Posterior cingulate gyrus (tissue), 11 donors: Measurements from ENCODE around the gene ATXN3L.

Experiments used
- DNase-seq, 10 donors: peaks; one replicate each; pipeline versions ENCODE4 v3.0.0 to v3.0.0-alpha.2; 2020 to 2021; ENCODE audit warnings: mixed read lengths in 3 of 10
- intact Hi-C: fragments of 100-400 bp; cut with DNase I; formaldehyde crosslinking; loops from one replicate; pipeline ENCODE4 v1.15.1; 2023

ATXN3L gene

DNA sequence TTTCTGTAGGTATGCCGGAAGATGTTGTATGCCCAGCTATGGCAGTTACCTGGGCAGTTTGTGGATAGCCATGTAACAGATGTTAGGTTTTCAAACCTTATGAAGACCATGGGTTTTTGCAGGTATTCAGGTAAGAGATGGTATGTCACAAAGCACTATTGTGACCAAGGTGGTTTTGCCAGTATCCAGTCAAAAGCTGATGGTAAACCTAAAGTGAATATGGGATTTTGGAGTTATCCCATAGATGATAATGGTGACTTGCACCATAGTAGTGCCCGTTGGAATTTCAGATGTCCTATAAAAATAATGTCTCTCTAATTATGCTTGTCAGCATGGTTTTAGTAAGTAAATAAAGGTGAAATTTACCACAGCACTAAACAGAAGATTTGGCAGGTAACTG lies at the start of gene ATXN3L:
TSS of gene ATXN3L (minus strand) at position 101 of the 400 bp plus-strand sequence. CDS start 119 bp downstream, outside the sequence.
- intact Hi-C loops, result no loop called here
- DNase-seq, result no peak

DNA sequence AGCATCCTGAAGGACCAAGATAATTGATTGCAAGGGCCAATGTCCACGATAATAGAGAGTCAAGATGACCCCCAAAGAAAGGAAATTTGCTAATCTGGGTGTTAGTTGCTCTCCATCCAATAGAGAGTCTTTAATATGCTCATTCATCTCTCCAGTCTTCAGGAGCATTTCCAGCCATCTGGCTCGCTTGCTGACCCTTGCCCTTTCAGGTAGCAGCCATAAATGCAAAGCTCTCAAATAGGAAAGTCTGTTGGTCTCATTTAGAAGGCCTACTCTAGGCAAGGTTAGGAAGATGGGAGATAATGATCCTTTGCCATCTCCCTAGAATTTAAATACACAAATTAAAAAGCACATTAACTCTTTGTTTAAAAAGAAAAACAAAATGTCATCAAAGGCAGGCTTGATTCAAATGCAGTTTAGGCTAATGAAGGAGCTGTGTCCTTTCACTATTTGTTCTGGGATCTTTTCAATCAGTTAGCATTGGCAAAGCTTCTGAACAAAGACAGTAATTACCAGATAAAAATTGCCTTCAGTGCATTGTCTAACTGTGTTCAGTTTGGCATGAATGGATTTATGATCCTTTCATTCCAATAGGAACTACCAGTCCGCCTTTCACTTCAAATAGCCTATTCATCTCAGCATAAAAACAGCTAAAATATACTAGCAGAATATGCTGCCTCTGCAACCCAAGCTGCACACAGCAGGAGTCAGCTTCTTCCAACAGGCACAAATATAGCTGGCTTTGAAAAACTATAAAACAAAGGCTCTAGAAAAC lies 49.6 kb upstream of the ATXN3L start:
- intact Hi-C loops, result loop anchor here (10.0 kb wide), 1 partner anchor 105 kb away; no protein-coding TSS in a partner anchor
- no peak for DNase-seq

DNA sequence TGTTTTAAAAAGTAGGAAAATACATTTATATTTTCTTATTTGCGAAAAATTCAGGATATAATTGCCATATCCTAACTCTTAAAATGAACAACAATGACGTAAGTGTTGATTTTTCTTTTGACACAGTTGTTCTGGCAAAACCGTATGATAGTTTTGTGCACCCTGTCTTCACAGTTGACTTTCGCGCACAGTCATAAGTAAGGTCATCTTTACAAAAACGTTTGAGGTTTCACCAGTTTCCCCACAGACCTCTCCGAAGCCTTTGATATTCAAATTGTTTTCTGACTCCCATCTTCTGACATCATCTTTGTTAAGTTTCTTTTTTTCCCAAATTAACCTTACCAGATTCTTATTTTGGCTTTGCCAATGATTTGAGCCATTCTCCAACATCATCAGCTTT lies 48.1 kb upstream of the ATXN3L start:
- intact Hi-C loops, result loop anchor here (10.0 kb wide), 1 partner anchor 107 kb away; no protein-coding TSS in a partner anchor
- DNase-seq, result no peak

DNA sequence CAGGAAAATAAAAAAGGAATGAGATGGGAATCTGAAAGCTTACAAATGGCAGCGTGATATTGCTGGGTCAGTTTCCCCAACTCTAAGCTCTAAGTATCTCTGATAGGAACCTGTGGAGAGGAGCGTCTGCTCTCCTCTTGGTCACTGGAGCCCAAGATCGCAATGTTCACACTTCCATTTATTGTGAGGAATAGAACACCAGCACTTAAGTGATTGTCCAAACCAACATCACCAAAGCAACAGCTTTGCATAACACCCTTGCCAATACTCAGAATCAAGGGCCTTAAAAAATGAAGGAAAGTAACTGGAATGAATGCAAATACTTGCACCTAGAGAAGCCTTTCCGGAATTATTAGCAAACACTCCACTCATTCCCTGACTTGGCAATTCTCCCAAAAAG lies 46.8 kb upstream of the ATXN3L start:
- no peak for DNase-seq
- intact Hi-C loops, result loop anchor here (10.0 kb wide), 1 partner anchor 108 kb away; no protein-coding TSS in a partner anchor

DNA sequence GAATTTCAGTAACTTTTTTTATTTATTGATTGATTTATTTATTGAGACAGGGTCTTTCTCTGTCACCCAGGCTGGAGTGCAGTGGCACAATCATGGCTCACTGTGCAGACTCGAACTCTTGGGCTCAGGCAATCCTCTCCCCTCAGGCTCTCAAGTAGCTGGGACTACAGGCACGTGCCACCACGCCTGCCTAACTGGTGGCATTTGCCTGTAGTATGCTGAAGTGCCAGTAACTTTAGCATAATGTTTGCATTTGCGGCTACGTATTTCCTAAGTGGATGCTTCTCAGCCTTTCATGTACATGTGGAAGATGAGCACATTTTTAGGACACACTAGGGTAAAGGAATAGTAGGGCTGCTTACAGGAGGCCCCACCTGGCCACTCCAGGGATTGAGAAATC lies 45.3 kb upstream of the ATXN3L start:
- intact Hi-C loops, result loop anchor here (10.0 kb wide), 1 partner anchor 110 kb away; no protein-coding TSS in a partner anchor
- DNase-seq, result no peak

DNA sequence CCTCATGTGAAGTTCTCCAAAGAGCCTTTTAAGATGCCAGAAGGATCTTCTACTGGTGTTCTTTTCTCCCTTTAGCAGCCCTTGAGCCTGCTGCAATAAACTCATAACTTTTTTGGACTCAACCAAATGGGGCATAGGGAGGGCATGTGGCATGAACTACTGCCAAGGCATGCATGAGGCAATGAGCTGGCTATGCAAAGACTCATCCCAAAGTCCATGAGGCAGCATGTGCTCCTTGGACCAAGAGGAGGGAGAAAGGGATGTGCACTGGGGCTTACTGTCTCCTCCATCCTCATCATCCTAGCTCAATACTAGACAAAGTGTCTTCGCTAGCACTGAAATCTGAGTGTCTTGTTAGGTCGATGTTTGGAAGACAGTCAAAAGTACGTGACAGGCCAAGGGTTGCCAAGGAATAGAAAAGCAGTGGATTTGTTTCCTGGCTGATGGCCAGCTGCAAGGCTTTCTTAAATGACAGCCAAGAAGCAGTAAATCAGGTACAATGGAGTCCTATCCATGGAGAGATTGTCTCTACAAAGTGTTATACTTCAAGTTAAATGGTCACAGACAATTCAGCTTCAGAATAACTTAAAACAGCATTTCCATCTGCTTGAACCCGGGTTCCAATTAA lies 44.5 kb upstream of the ATXN3L start:
- DNase-seq, result no peak
- intact Hi-C loops, result loop anchor here (10.0 kb wide), 1 partner anchor 110 kb away; no protein-coding TSS in a partner anchor

DNA sequence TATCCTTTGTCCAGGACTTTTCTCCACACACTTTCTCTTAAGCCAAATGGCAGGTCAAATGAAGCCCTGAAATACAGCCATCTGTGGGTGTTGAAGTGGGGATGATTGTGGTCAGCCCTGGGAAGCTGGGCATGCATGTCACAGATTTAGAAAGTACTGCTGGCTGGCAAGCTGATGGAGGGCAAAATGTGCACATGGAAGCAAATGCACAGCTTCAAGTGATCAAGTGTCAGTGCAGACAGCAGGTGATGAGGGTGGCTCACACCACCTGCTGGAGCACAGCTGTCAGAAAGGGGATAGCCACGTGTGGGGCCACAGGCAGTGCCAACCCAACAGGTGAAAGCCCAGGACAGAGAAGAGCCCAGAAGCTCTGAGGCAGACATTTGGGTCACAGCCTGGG lies 40.3 kb upstream of the ATXN3L start:
- intact Hi-C loops, result loop anchor here (10.0 kb wide), 1 partner anchor 115 kb away; no protein-coding TSS in a partner anchor
- DNase-seq, result no peak

DNA sequence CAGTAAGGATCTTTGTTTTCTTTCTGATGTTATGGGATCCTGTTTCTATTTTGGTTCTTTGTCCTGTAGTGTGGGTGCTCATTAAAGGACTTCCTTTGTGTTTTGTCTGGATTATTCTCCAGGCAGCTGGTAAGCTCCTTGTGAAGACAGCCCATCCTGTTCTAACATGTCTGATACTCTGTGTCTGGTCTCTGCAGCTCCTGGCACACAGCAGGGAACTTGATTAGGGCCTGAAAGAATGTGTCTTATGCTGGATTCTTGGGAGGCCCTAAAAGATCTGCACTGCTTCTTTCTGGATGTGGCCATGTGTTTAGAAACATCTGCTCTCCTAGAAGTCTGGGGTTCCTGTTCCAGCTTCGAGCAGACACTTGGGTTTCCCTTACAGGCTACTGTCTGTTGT lies 38.1 kb upstream of the ATXN3L start:
- no peak for DNase-seq
- intact Hi-C loops, result no loop called here

DNA sequence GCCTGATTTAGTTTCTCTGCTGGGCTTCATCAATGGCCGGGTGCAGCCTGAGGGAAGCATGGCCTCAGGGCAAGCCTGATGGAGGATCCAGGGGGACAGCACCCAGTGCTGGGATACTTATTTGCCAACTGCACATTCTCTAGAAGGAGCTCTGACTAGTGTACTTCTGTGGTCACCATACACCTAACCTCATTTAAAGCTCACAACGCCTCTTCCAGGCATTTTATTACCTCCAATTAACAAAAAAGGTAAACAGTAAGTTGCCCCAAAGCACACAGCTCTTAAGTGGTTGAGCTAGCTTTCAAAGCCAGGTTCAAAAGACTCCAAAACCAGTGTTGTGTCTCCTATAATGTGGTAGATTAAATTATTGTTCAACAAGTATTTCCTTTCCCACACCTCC lies 26.8 kb upstream of the ATXN3L start:
- DNase-seq, result no peak
- intact Hi-C loops, result no loop called here

DNA sequence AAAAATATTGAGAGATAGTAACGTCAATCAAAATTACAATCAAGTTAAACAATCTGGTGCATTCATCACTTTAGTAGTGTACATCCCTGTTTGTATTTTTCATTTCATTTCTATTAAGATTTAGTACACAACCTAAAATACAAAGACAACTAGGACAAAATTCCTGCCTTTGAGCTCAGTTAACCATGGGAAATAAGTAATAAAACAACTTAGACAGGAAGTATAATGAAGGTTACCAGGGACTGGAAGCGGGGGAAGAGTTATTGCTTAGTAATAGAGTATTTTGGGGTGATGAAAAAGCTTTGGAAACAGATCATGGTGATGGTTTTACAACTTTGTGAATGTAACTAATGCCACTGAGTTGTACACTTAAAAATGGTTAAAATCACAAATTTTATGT lies 25.6 kb upstream of the ATXN3L start:
- intact Hi-C loops, result no loop called here
- DNase-seq, result no peak

DNA sequence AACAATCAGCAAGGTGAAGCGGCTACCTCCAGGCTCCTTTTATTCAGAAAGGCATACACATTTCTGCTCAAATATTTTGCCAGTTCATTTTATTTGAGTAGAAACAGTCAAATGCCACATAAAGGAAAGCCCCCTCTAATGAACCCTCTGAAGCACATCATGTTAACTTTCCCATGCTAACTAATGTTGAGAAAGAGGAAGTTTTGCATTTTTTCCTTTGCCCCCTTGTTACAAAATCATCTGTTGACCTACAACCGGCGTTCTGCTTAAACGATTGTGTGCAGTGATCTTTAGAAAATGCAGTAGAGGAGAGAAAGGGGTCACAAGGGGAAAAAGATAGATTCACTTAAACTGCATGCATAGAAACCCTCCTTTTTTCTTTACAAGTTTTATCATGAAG lies 25.2 kb upstream of the ATXN3L start:
- DNase-seq, result no peak
- intact Hi-C loops, result no loop called here

DNA sequence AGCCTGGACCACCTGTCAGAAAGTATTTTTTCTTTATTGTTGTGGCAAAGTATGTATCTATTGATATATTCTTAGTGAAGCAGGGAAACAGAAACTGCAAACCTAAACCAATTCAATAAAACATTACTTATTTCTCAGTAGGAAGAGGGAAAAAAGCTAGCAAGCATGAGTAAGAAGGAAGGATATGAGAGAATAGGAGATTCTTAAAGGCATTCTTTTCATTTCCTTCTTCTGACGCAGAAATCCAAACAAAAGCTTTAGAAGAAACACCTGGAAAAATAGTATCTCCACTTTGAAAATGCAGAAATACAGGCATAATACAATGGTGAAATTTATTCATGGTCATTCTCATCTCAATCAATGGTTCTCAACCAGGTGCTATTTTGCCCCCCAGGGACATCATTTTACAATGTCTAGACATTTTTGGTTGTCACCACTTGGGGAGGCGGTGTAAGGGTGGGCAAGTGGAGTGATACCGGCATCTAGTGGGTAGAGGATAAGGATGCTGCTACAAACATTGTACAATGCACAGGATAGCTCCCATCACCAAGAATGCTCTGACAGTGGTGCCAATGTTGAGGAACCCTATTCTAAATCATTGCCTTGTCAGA lies 21.7 kb upstream of the ATXN3L start:
- no peak for DNase-seq
- intact Hi-C loops, result no loop called here

DNA sequence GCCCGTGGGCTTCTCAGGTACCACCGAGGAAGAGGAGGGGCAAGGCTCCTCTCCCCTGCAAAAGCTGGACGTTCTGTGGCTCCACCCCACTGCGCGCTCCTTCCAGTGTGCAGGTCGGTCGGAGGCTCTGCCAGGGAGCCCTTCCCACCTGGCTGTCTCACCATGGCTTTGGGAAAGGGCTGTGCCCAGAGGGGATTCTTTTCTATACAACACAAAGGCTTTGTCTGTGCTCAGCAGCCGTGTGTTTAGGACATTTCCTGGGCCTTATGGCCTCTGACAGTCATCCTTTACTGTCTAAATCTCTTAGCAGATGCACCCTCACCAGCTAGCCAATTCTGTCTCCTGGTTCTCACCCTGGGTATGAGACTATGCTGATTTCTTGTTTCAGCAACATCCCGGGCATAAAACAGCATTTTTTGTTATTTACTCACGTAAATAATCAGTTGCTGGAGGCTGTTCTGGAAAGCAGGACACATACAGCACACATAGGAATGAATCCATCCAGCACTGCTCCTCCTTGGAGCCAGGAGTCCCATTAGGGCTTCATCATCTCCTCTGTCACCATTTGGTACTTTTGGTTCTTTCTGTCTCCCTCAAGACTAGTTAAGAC lies 20.4 kb upstream of the ATXN3L start:
- intact Hi-C loops, result no loop called here
- DNase-seq, result no peak

DNA sequence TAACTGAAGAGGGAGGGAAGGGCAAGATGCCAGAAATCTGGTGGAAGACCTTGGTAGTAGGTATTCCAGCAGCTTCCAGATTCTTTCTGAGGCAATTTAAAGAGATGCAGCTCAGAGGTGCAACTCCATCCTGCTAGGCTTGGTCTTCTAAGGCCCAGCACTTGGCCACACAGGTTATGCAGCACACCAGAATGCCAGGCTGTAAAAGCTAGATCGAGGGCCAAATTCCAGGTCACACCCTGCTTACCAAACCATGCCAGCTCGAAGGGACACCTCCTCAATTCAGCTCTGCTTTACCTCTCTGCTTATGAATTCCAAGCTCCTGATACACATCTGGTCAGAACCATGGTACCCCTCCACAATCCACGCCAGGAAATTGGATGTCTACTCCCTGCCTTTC lies 19.8 kb upstream of the ATXN3L start:
- intact Hi-C loops, result no loop called here
- DNase-seq, result no peak

DNA sequence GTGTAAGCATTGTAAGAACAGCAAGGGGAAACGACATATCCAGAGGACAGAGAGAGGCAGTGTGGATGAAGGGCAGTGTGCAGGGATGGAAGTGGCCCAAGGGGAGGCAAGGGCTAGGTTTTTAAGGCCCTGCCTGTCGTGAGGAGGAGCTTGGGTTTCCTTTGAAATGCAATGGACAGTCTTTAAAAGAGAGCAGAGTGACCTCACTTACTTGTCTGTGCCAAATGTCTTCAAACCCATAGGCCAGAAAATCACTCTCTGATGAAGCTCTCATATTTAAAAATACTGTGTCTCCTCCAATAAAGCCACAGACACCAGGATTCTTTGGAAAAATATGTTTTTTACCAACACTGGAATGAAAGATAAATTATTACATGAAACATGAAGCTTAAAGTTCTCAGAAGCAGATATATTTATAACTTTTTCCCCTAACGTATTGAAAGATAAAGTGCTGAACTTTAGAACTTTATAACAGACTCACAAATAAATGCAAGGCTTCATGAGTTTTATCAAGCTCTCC lies 19.2 kb upstream of the ATXN3L start:
- DNase-seq, result no peak
- intact Hi-C loops, result no loop called here

DNA sequence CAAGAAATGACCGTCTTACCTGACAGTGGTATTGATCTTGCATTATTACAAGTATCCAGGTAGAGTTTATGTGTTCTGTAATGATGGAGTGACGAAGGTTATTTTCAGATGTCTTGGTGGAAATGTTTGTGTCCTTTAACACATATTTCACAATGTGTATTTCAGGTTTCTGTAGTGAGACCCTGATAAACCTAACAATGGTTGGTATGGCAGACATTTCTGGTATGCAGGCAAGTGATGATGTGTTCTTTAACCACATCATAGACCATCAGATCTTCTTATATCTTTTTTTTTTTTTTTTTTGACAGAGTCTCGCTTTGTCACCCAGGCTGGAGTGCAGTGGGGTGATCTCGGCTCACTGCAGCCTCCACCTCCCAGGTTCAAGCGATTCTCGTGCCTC lies 14.6 kb upstream of the ATXN3L start:
- intact Hi-C loops, result no loop called here

DNA sequence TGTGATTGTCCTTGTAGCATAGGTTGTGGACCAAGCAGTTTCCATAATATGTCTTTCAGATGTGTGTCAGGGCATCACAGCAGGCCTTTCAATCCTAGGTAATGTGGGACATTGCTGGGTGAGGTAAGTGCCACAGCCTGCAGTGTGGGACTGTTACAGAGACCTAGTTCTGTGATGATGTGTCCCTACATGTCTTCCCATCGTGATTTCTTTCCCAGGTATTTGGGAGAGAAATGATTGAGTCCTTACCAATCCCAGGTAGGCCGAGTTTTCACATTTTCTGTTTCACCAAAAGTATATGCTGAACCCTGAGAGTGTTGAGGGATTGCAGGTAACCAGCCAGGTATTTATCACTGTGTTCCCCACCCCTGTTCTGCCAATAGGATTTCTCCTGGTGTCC lies 10.6 kb upstream of the ATXN3L start:
- DNase-seq, result no peak
- intact Hi-C loops, result no loop called here

More for the DNA sequence above, 14.6 kb upstream of the ATXN3L start:
- no peak for DNase-seq

DNA sequence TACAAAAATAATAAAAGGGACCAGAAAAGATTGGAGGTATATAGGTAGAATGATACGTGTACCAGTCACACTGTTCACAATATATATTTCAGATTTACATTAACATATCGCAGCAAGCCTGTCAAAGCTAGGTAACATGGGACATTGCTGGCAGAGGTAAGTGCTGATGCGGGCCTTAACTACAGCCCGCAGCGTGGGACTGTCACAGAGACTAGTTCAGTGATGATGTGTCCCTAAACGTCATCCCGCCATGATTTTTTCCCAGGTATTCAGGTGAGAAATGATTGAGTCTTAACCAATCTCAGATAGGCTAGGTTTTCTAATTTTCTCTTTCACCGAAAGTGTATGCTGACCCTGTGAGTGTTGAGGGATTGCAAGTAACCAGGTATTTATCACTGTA lies 7.8 kb upstream of the ATXN3L start:
- intact Hi-C loops, result no loop called here
- no peak for DNase-seq

DNA sequence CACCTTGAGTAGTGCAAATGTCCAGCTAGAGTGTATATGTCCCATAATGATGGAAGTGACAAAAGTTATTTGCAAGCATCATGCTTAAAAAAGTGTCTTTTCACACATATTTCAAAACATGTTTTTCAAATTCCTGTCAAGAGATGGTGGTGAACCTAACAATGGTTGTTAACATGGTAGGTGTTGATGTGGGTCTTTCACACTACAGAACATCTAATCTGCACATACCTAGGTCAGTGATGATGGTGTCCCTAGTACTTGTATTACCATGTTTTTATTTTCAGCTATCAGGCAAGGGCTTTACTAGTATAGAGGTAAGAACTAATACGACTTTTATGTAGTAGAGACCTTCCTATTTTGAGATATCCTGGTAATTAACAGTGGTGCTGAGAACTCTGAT lies 3.4 kb upstream of the ATXN3L start:
- no peak for DNase-seq
- intact Hi-C loops, result no loop called here

DNA sequence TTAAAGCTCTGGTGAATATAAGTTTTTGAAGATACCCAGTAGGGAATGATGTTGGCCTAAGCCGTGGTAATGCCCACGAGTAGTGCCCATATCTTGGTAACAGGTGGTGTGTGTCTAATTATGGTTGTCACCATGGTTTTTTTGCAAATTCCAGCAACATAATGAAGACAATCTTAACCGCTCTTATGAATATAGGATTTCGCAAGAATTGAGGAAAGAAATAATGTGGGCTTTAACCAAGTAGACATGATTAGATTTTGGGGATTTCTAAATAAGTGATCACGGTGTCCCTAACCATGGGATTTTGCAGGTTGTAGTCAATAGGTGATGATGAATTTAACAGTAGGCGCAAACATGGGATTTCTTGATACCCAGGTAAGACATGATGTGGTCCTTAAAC lies 2.5 kb downstream of the ATXN3L start:
- DNase-seq, result no peak
- intact Hi-C loops, result no loop called here

DNA sequence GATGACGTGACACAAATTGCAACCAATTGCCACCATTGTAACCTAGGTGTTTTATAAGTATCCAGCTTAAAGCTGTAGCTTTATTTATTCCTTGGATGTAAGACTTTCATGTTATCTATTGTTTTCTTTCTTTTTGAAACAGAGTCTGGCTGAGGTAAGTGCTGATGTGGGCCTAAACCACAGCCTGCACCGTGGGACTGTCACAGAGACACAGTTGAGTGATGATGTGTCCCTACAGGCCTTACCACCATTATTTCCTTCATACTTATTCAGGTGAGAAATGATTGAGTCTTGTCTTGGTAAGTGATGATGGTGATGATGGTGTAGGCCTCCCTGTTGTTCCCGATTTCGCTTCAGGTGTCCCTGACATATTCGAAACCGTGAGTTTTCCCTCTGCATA lies 8.3 kb downstream of the ATXN3L start:
- intact Hi-C loops, result no loop called here
- no peak for DNase-seq
